Frontal cortex (tissue), 4 donors: Measurements from ENCODE around the gene OTOGL. TPM values are rescaled to one million over a fixed set of nuclear protein-coding genes. Genes with fewer than 3 reads are reported as not detected.
"Not testable (repeated sequence)": the region's sequence is repeated elsewhere in the genome, so short reads cannot be mapped to it uniquely, and the experiment has no call there.

Experiments used
- DNase-seq, 2 donors: peaks; one replicate each; pipeline ENCODE4 v3.0.0; 2012; ENCODE audit warnings: low spot score in 2 of 2
- FAIRE-seq: peaks from 2 replicates; lab custom pipeline; 2012; peaks lifted over from hg19 to GRCh38; lab: Jason Lieb, UNC
- total RNA-seq: library from RNA; depleted of rRNA; stranded (reverse); fragments of >200 nt; gene quantifications from one replicate; pipeline ENCODE4 v1.2.3, GENCODE V29; 2014
- donor health status: control.
- donor health status: control.
- donor health status: control.

The OTOGL gene
- total RNA-seq, 1 donor from 2014 or later = 0.41 TPM

DNA sequence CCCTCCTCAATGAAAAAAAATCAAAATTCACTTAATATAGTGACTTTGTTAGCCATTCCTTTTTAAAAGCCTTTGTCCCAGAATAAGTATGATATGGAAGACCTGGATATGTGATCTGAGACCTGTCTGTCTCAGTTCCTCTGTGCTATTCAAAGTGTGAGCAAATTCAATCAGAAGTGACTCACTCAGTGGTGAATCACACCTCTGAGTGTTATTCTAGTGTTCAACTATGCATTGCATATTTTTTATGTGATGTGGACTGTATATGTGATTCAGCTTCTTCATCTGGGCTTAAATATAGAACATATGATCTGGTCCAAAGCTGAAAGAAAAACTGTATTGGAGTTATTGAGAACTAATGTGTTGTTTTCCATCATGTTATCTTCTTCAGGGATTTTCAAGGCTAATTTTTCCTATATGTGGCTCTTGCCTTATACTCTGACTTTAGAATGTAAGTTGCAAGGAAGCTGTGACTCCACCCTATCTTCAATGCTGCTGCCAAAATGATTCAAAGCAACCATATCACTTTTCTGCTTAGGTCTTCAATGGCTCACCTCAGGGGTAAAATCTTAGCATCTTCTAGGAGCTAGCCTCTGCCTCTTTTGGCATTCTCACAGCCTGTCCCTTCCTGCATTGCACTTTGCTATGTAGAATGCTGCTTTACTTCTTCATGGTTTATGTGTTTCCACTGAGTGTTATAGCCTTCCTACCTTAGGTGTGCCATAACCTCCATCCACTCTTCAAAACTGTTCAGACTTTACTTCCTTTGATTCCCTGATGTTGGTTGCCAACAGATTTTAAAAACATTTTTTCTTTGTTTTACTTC lies 169.8 kb downstream of the OTOGL start:
- FAIRE-seq (no peak), DNase-seq (no peak)

DNA sequence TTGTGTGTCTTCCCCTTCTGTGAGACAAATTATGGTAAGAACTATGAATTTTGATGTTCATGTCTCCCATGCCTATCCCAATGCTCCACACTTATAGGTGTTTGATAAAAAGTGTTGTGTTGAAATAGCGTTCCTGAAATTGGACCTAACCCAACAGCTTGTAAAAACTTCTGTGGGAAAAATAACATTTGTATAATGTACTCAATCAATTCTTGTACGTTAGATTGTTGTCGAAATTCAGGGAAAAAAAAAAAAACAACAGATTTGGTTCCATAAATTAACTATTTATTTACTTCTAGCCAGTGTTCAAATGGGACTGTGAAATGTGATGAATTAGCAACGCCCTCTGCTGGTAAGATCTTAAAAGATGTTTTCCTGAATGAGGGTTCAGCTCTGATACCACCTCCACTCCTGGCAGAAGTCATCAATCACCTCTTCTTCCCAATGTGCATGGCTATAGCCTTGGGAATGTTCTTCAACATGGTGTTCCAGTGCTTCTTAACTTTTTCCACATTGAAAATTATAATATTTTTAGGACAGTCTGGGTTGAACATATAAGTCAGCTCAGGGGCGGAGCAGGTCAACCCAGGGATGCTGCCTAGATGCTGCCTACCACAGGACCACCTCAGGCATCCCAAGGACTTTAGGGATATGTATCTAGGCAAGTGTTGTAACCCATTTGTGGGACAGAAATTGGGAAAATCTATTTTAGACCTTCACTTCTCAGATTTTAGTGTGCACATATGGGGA lies 170.6 kb downstream of the OTOGL start:
- FAIRE-seq (peak; percentile 24), DNase-seq (no peak)

DNA sequence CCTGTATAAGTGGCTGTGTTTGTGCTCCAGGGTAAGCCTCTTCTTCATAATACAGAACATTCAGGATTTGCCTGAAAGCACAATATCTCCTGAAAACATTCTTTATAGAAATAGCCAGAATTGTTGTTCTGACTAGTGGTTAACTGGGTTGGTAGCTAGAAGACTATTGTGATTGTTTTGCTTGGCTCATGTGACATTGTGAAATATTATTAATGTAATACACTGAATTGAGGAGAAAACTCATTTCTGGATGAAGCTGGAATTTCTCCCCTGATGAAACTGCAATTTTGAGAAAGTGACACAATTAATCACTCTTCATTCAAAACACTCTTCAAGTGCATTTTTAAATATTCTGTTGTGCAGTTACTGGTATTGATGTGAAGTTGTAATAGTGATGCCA lies 172.4 kb downstream of the OTOGL start:
- DNase-seq (no peak), FAIRE-seq (no peak)

DNA sequence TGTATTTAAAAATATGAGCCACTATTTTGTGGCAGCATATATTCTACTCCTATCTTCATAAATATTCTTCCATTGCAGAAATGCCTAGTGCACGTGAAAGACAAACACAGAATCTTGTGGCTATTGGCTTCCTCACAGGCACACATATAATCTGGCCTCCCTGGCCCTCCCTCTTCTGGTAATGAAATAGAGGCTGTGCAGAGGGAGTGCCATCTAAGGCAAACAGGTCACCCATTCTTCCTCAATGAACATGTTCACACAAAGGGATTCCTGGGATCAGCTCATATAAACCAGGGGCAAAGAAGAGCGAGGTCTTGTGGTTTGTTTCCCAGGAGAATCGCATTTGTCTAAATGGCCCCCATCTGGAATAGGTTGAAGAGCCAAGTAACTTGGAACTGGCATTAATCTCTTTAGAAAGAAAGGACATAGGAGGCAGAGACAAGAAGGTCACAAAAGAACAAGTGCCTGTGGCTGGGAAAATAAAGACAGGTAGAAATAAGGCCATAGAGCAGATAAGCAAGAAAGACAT lies 173.1 kb downstream of the OTOGL start:
- FAIRE-seq (no peak), DNase-seq (no peak)

DNA sequence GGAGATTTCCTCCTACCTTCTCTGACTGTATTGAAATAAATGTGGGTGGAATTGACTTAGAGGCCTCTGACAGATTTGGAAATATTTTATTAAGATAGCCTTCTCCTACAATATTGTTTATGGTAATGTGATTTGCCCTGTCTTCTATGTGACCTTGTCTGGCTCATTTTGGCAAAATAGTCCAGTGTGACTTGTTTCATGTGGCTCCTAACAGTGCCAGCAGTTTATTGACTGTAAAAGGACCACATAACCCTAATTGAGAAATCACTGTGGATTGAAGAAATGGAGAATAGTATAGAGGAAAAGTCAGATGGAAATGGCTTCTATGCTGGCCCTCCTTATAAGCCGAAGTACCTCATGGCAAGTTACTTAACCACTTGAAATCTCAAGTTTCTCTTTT lies 173.8 kb downstream of the OTOGL start:
- no peak for DNase-seq
- no peak for FAIRE-seq

DNA sequence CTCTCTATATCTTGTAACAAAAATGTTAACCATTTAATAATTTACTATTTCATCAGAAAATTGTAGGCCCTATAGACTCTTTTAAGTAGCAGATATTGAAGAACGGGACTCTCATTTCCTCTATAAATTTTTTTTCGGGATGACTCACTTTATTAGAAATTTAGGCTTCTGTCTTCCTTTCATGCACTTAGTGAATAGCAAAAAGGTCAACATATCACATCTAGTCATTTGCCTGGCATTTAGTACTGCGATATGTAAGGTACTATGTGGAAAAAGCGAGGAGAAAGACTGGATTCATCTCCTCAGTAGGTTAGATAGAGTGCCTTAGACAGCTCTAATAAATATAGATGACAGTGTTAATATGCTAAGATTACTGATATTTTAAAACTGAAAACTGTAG lies 178.4 kb downstream of the OTOGL start:
- FAIRE-seq (no peak), DNase-seq (no peak)

DNA sequence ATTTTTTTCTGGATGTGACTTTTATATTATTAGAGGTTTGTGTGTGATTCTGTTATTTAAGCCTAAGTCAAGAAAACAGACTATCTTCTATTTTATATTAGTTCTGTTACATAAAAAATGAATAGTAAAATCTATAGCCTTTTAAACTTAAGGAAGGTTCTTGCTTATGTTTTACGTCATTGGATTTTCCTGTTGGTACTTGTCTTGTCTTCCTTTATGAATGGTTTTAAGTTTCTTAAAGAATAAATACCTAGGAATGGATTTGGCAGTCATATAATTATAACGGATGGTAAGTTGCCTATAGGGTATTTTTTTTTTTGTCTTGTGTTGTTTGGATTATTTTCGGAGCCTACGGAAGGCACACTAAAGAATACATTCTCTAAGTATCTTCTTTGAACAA lies 182.9 kb downstream of the OTOGL start:
- FAIRE-seq (no peak), DNase-seq (no peak)

DNA sequence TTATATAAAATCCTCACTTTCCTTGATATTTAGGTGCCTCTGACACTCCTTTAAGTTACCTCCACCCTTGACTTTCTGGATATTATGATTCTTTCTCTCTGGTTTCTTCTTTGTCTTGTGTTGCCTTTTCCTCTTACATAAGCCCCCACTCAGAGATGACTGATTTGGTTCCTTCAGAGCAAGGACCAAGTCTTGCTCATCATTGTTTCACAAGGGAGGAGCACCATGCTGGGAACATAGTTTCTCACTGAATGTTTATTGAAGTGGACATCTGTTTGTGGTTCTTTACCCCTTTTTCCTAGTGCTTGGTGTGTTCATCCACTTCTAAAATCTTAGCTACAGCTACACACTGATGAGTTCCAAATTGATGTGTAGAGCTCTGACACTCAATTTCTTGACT lies 183.4 kb downstream of the OTOGL start:
- no peak for DNase-seq
- no peak for FAIRE-seq

DNA sequence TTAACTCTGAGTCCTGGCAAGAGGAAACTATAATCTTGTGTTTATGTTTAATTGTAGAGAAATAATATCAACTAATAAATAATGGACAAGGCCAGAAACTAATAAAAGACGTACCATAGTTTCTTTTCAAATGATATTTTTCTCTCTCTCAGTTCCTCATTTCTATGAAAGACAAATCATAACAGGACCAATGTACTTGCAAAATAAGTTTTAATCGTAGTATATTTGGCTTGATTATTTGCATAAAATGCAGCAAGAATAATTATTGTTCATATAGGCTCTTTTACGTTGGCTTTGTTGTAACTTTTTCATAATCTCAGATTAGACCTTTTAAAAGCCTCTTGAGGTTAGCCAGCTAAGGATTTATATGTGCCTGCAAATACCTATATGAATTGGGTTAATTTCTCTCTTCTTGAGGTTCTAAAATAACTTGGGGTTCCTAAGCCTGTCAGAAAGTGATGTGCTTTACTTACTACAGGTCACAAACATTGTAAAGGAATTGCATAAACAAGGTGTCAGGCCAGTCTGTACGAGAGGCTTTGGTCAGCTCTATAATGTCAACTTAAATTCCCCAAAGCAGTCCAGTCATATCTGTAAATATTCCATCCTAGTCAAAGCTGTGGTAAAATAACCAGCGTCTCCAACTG lies 191.9 kb downstream of the OTOGL start:
- FAIRE-seq (no peak), DNase-seq (no peak)

DNA sequence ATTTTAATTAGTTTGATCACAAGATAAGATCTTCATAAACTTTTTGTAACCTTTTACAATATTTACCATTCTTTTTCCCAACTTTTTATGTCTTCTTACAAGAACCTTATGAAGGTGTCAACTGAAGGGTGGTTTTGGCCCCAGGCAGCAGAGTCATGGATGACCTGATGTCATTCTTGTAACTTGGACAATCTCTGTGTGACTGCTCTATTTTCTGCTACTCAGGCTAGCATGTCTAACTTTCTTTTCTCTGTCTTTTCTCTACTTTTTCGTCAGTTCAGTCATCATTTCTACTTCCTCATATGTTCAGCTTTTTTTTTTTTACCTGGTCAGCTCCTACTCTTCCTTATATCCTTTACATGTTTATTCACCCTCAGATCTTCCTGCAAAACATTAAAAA lies 194.0 kb downstream of the OTOGL start:
- DNase-seq (no peak), FAIRE-seq (no peak)

DNA sequence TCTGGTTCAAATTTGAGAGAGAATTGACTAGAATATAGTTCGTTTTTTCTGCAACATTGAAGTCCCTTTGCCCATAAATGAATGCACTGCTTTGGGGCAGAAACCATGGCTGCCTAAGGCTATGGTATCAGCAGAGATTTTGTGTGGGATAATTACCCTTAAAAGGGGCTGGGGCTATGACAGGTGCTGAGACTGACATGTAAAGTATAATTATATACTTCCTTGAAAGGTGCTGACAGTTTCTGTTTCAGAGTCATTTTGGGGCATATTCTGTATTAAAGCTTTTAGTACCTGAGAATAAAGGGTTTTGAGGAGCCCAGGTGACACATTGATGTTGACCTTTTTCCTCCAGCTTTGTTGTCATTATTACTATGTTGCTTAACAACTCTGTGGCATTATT lies 194.4 kb downstream of the OTOGL start:
- FAIRE-seq (no peak), DNase-seq (no peak)

DNA sequence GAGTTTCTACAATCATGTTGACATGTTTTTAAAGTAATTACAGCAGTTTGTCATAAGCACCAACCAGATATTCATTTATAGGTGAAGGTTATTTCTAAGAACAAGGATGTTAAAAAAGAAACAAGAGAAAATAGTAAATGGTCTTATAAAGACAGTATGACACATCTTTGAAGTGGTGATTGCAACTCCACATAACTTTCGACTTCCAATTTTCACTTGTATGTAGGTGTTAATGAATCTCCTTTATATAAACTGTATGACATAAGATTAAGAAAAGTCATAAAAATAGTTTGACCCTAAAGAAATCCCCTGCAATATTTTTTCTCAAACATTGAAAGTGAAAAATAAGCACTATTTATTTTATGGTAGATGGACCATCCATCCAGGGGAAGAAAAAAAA lies 199.9 kb downstream of the OTOGL start:
- FAIRE-seq (no peak), DNase-seq (no peak)

DNA sequence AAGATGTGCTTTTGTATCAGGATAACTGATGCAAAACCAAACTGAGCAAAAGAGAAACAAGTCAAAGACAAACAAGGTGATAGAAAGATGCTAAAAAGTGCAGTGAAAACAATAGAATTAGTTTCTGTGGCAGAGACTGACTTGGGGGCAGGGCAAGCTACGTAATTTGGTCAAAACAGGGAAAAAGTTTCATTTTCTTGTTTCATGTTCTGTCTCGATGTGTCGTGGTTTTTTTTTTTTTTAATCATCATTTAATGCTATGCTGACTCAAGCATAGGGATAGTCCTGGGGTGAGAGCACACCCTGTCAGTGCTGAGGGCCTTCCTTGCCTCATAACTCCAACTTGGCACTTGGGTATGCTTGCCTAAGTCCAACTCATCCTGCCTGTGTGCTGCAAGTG lies 200.6 kb downstream of the OTOGL start:
- DNase-seq (no peak), FAIRE-seq (no peak)

DNA sequence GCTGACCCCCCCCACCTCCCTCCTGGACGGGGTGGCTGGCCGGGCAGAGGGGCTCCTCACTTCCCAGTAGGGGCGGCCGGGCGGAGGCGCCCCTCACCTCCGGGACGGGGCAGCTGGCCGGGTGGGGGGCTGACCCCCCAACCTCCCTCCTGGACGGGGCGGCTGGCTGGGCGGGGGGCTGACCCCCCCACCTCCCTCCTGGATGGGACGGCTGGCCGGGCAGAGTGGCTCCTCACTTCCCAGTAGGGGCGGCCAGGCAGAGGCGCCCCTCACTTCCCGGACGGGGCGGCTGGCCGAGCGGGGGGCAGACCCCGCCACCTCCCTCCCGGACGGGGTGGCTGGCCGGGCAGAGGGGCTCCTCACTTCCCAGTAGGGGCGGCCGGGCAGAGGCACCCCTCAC lies 208.1 kb downstream of the OTOGL start:
- DNase-seq, FAIRE-seq: not testable (repeated sequence)

DNA sequence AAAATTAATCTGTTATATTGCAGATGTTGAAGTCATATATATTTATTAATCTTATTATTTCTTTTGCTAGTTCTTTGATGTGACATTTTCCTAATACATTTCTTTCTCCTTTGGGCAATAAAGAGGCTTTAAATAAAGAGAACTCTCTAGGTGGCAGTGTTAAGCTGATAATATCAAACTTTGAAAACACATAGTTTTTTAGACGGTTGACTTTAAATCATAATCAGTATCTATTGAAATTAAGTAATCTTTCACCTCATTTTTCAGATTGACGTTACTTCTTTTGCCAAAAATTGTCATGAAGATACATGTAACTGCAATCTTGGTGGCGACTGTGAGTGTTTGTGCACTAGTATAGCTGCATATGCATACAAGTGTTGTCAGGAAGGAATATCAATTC lies 213.9 kb downstream of the OTOGL start:
- DNase-seq = no peak
- FAIRE-seq = no peak

DNA sequence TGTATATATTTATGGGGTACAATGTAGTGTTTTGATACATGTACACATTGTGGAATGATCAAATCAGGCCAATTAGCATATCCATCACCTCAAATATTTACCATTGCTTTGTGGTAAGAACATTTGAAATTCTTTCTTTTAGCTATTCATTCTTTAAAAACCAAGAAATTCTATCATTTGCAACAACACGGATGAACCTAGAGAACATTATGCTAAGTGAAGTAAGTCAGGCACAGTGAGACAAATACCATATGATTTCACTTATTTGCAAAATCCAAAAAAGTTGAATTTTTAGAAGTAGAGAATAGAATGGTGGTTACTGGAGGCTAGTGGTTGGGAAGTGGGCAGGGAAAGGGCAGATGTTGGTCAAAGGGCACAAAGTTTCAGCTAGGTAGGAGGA lies 215.4 kb downstream of the OTOGL start:
- FAIRE-seq (no peak), DNase-seq (no peak)

DNA sequence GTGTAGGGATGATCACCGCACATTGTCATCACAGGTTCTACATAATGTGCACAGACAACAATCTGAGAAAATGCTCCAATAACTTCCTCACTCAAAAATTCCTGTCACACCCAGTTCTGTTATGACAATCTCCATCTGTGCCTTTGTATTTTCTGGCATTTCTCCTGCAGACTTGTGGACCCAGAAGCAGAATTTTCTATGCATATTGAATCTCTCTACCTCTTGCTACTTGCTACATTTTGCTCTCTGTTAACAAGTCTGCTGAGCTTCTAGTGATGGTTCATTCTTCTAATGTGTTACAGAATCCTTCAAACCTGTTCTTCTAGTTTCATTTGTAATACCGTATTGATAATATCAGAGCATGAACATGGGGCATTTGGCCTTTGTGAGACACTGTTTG lies 216.9 kb downstream of the OTOGL start:
- FAIRE-seq = no peak
- no peak for DNase-seq

DNA sequence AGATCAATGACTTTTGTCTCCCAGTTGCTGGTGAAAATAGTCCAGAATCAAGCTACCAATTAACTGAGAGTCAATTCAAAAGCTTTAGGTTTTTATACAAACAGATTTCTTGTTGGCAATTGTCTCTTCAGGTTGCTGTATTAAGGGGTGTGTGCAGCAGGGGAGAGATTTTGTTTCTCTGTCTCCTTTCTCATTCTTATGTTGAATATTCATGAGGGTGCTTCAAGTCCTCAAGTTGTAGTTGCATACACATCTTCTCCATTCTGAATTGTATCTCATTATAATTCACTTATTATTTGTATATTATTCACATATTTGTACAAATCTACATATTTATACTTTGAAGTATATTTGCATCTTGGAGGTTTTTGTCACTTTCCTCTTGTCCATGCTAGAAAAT lies 218.0 kb downstream of the OTOGL start:
- DNase-seq = no peak
- FAIRE-seq = no peak

DNA sequence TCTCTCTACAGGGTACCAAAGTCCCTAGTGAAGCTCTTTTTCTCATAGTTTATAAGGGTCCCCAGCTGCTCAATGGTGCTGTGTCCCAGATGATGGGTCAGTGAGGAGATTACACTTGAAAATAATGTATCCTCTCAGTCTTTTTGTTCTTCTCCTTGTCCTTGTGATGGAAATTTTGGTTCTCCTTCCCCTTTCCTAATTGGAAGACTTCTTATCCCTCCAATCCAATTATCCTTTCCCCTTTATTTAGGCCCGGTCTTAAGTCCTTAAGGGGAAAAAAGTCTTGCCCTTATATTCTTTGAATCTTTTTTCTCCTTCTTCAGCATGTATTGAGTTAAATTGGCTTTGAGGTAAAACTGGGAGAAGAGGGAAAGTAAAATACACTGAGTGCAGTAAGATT lies 218.6 kb downstream of the OTOGL start:
- no peak for FAIRE-seq
- no peak for DNase-seq

DNA sequence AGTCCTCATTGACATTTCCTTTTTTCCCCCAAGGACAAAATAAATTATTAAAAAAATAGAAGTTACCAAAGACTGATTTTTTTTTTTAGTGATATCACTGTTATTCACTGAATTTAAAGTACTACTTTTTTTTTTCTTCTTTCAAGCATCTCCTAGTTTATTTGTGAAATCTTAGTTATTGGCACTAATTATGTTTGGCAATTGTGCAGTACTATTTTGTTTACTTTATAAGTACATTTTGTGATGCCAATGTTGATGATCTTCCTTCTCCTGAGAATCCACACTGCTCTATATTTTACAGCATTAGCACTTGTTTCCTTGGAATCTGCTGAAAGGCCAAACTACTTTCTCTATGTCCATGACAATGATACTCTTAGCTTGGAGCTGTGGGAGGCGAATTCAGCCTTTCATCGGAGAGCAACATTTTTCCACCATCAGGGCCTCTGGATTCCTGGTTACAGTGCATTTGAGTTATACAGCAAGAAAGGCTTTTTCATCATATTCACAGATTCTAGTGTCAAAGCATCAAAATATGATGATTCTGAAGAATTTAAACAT lies 220.9 kb downstream of the OTOGL start:
- DNase-seq (no peak), FAIRE-seq (no peak)

DNA sequence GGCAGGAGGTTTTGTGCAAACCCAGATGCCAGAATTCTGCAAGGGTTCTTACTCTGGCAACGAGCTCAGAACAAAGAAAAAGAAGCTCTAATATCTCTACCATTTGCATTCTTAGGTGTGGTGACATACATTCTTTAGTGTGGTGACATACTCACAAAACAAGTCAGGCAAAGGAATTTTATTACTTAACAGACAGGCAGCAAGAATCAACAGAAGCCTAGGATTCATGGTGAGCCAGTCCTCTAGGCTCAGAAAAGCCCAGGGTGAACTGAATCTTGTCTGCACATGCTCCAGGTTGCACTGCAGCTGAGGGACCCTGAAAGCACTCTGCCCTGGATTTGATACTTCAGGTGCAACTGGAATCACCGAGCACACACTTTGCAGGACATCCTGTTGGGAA lies 222.3 kb downstream of the OTOGL start:
- no peak for DNase-seq
- FAIRE-seq = no peak
